Endothelial cell of umbilical vein (primary cell): Measurements from ENCODE around the gene BLID. TPM values are rescaled to one million over a fixed set of nuclear protein-coding genes. Genes with fewer than 3 reads are reported as not detected.
A peak's percentile ranks its signal among the peaks of the same experiment; 100 is the strongest.

Experiments used
- BruUV-seq: library from RNA; stranded (reverse); fragments of 400-500 nt; replicated peaks from 2 replicates; lab custom pipeline; 2021; lab: Mats Ljungman, UMichigan
- CTCF ChIA-PET: fragments of 300-600, 350-600 bp; sonication (Branson Sonifier 250); formaldehyde crosslinking; loops from one replicate; lab custom pipeline; 2021; ENCODE audit warnings: antibody characterized with exemption, inconsistent platforms; lab: Charles Lee
- POLR2A ChIA-PET: fragments of 300-600, 350-600 bp; sonication (Branson Sonifier 250); formaldehyde crosslinking; loops from one replicate; lab custom pipeline; 2021; ENCODE audit warnings: antibody characterized with exemption, inconsistent platforms; lab: Charles Lee
- DNase-seq: peaks from one replicate; pipeline ENCODE4 v3.0.0-alpha.2; 2011; ENCODE audit warnings: low read depth, low spot score
- FAIRE-seq: peaks from 2 replicates; lab custom pipeline; 2011; peaks lifted over from hg19 to GRCh38; lab: Jason Lieb, UNC
- H2AFZ ChIP-seq: 2 replicates; pipeline ENCODE4 v1.6.0; 2012; ENCODE audit warnings: low read depth, low read length, control low read depth, inconsistent platforms
- H3K27ac ChIP-seq: 2 replicates; pipeline ENCODE4 v1.5.1; 2011; ENCODE audit warnings: low read depth, mild to moderate bottlenecking, control low read depth, low read length, moderate library complexity; ENCODE audit not compliant: insufficient read depth
- H3K27me3 ChIP-seq, 2 experiments: 2 replicates each; pipeline versions ENCODE4 v1.6.0 to v1.6.1; 2011; ENCODE audit warnings: low read length in 2 of 2, mixed read lengths in 1 of 2; ENCODE audit not compliant: control insufficient read depth in 2 of 2, insufficient read depth in 2 of 2
- H3K36me3 ChIP-seq, 2 experiments: 2 replicates in 1 of 2; 3 replicates in 1 of 2; pipeline ENCODE4 v1.5.1; 2011; ENCODE audit warnings: low read length in 2 of 2, mild to moderate bottlenecking in 1 of 2, moderate library complexity in 1 of 2; ENCODE audit not compliant: control insufficient read depth in 2 of 2, insufficient read depth in 2 of 2; ENCODE audit errors: extremely low read depth in 1 of 2
- H3K4me1 ChIP-seq: 3 replicates; pipeline ENCODE4 v1.5.1; 2011; ENCODE audit warnings: mild to moderate bottlenecking, low read length; ENCODE audit not compliant: control insufficient read depth, insufficient read depth; ENCODE audit errors: extremely low read depth
- H3K4me2 ChIP-seq: 2 replicates; pipeline ENCODE4 v1.6.1; 2011; ENCODE audit warnings: low read length, control low read depth, mixed read lengths; ENCODE audit not compliant: insufficient read depth
- H3K4me3 ChIP-seq, 3 experiments: fragments of 200-600 bp in 1 of 3; sonication (generic), shearing (Covaris generic) in 1 of 3; replicated peaks in 1 of 3; 2 replicates each; pipeline ENCODE4 v1.5.1; 2011 to 2016; ENCODE audit warnings: control low read depth in 3 of 3, low read length in 3 of 3, mild to moderate bottlenecking in 2 of 3, inconsistent platforms in 1 of 3, low read depth in 1 of 3, moderate library complexity in 1 of 3; ENCODE audit not compliant: insufficient read depth in 1 of 3
- H3K79me2 ChIP-seq: 2 replicates; pipeline ENCODE4 v1.6.0; 2012; ENCODE audit warnings: low read length, inconsistent platforms; ENCODE audit not compliant: control insufficient read depth, insufficient read depth
- H3K9ac ChIP-seq: replicated peaks from 2 replicates; pipeline ENCODE3; 2011; ENCODE audit warnings: low read length, control low read depth; ENCODE audit not compliant: insufficient read depth; ENCODE audit errors: extremely low read depth
- H3K9me1 ChIP-seq: replicated peaks from 3 replicates; pipeline ENCODE4 v1.6.0; 2011; ENCODE audit warnings: mild to moderate bottlenecking, low read length; ENCODE audit not compliant: control insufficient read depth, insufficient read depth; ENCODE audit errors: extremely low read depth
- H3K9me3 ChIP-seq: replicated peaks from 2 replicates; pipeline ENCODE4 v1.5.1; 2012; ENCODE audit warnings: low read length, inconsistent platforms; ENCODE audit not compliant: control insufficient read depth, insufficient read depth
- H4K20me1 ChIP-seq: replicated peaks from 2 replicates; pipeline ENCODE3; 2011; ENCODE audit warnings: mild to moderate bottlenecking, low read length; ENCODE audit not compliant: control insufficient read depth, insufficient read depth; ENCODE audit errors: extremely low read depth
- EZH2 ChIP-seq: IDR thresholded peaks from 2 replicates; pipeline ENCODE4 v1.6.1; 2012; ENCODE audit warnings: borderline replicate concordance, low read depth, mild to moderate bottlenecking, moderate library complexity, low read length, inconsistent platforms; ENCODE audit not compliant: severe bottlenecking
- FOS ChIP-seq: IDR thresholded peaks from 2 replicates; pipeline ENCODE4 v1.6.1; 2011; ENCODE audit warnings: mild to moderate bottlenecking, low read length, moderate library complexity, borderline replicate concordance; ENCODE audit not compliant: insufficient read depth
- GATA2 ChIP-seq: IDR thresholded peaks from 2 replicates; pipeline ENCODE4 v1.7.0; 2011; ENCODE audit warnings: low read depth, mild to moderate bottlenecking, moderate library complexity, mixed read lengths, low read length; ENCODE audit not compliant: insufficient read length, insufficient read depth
- JUN ChIP-seq: IDR thresholded peaks from 2 replicates; pipeline ENCODE4 v1.6.1; 2011; ENCODE audit warnings: borderline replicate concordance, low read depth; ENCODE audit not compliant: insufficient read length, insufficient read depth
- MYC ChIP-seq: IDR thresholded peaks from one replicate; pipeline ENCODE4 v1.6.1; 2011; ENCODE audit warnings: mild to moderate bottlenecking, low read depth, low read length
- POLR2A ChIP-seq: IDR thresholded peaks from 2 replicates; pipeline ENCODE4 v1.6.1; 2012; ENCODE audit warnings: low read depth, mild to moderate bottlenecking, control low read depth, low read length
- POLR2AphosphoS5 ChIP-seq: IDR thresholded peaks from 2 replicates; pipeline ENCODE4 v1.6.1; 2012; ENCODE audit warnings: low read depth, mild to moderate bottlenecking, control low read depth, low read length, moderate library complexity; ENCODE audit not compliant: insufficient read depth
- dilution Hi-C: fragments of 300-500 bp; cut with MboI; formaldehyde crosslinking; loops from one replicate; pipeline ENCODE4 v1.15.0; 2019; ENCODE audit warnings: low sequenced_read_pairs; ENCODE audit not compliant: extremely low pct_ligation_motif_present
- intact Hi-C: fragments of 100-400 bp; cut with micrococcal nuclease; formaldehyde crosslinking; loops from one replicate; pipeline ENCODE4 v1.10.0; 2022
- polyA plus RNA-seq, 4 experiments: library from polyadenylated mRNA; depleted of rRNA in 3 of 4; stranded (reverse) in 3 of 4; unstranded in 1 of 4; fragments of >200 nt; gene quantifications; 2 replicates each; pipeline versions ENCODE4 v1.2.1 to v1.2.3, GENCODE V29; 2011 to 2012; ENCODE audit warnings: missing spikeins in 1 of 4
- total RNA-seq: library from RNA; stranded (reverse); gene quantifications from 2 replicates; pipeline ENCODE4 v1.2.3, GENCODE V29; 2021
- TF ChIP-seq, protein P1 (sequence below): IDR thresholded peaks from 2 replicates; pipeline ENCODE4 v1.6.1; 2011; ENCODE audit not compliant: insufficient read depth, insufficient read length
- TF ChIP-seq, protein P2 (sequence below), 2 donors: IDR thresholded peaks; 1 replicate in 1 of 2; 2 replicates in 1 of 2; pipeline ENCODE4 v1.5.1; 2011; ENCODE audit warnings: low read length in 2 of 2, mild to moderate bottlenecking in 2 of 2, moderate library complexity in 2 of 2, control low read depth in 1 of 2, inconsistent platforms in 1 of 2, low read depth in 1 of 2; ENCODE audit not compliant: insufficient read depth in 1 of 2; ENCODE audit errors: extremely low read depth in 1 of 2

BLID gene
- total and polyA plus RNA-seq, 2 donors (not counting 3 experiments of a cell fraction or from before 2014, with no cell fraction given): 0.12 to 3.5 TPM

- H3K36me3 ChIP-seq: peaks cover 0 to 10% of the 10 kb centered on the region in 2 experiments
- DNase-seq (no peak), FAIRE-seq (peak; percentile 21)
- CTCF ChIA-PET: interaction anchor here (1.0 to 2.2 kb wide), 4 partner anchors 42 to 140 kb away, joined by 3 to 8 read pairs (median 4); no protein-coding TSS in a partner anchor
- H3K9me3 ChIP-seq: no peaks in the 10 kb centered on the region
- H3K27me3 ChIP-seq: no peaks in the 10 kb centered on the region
- dilution Hi-C loops (no loop called here), intact Hi-C loops (no loop called here)
- H3K79me2 ChIP-seq: peaks cover 100% of the 10 kb centered on the region
- no peak overlapping the region for H3K4me2 ChIP-seq
- peaks cover 70% of the 10 kb centered on the region for H3K4me1 ChIP-seq
- H3K4me3 ChIP-seq: no peak overlapping the region
- H3K27ac ChIP-seq: no peak overlapping the region
- TF ChIP-seq GATA2 (no peak), MYC (no peak), POLR2A (no peak), JUN (no peak), POLR2AphosphoS5 (no peak), FOS (no peak), EZH2 (no peak)
- TF ChIP-seq, protein P1, sequence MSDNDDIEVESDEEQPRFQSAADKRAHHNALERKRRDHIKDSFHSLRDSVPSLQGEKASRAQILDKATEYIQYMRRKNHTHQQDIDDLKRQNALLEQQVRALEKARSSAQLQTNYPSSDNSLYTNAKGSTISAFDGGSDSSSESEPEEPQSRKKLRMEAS: no peak
- TF ChIP-seq, protein P2, sequence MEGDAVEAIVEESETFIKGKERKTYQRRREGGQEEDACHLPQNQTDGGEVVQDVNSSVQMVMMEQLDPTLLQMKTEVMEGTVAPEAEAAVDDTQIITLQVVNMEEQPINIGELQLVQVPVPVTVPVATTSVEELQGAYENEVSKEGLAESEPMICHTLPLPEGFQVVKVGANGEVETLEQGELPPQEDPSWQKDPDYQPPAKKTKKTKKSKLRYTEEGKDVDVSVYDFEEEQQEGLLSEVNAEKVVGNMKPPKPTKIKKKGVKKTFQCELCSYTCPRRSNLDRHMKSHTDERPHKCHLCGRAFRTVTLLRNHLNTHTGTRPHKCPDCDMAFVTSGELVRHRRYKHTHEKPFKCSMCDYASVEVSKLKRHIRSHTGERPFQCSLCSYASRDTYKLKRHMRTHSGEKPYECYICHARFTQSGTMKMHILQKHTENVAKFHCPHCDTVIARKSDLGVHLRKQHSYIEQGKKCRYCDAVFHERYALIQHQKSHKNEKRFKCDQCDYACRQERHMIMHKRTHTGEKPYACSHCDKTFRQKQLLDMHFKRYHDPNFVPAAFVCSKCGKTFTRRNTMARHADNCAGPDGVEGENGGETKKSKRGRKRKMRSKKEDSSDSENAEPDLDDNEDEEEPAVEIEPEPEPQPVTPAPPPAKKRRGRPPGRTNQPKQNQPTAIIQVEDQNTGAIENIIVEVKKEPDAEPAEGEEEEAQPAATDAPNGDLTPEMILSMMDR (IDR thresholded peaks at IDR 0.05; ENCODE audit: extremely low read depth in 1 of 2, insufficient read depth in 1 of 2, low read depth in 1 of 2, low read length in 2 of 2): no peak
- H3K9me1 ChIP-seq: no peaks in the 10 kb centered on the region
- H2AFZ ChIP-seq: no peak overlapping the region
- no peak overlapping the region for H3K9ac ChIP-seq
- BruUV-seq: no TSS peak
- POLR2A ChIA-PET: no interaction called here
- no peaks in the 10 kb centered on the region for H4K20me1 ChIP-seq
Measured at GRCh38 chr11:122160841-122161590, 45.0 kb upstream of the BLID start.
